SK-N-SH (cell line): Measurements from ENCODE around the gene TRPM3.

Experiments used
- CTCF ChIP-seq: fragments of 200-600 bp; sonication (generic); IDR thresholded peaks from 2 replicates; pipeline ENCODE4 v1.6.1; 2017; ENCODE audit warnings: antibody characterized with exemption, mild to moderate bottlenecking, moderate library complexity
- EP300 ChIP-seq, 2 experiments: IDR thresholded peaks; 2 replicates each; pipeline versions ENCODE4 v1.4.0 to v1.6.1; 2012; ENCODE audit warnings: borderline replicate concordance in 1 of 2, low read depth in 1 of 2, low read length in 1 of 2
- FOXJ3 ChIP-seq: sonication (generic); formaldehyde crosslinking; IDR thresholded peaks from 2 replicates; pipeline ENCODE4 v1.5.1; 2020; ENCODE audit warnings: mild to moderate bottlenecking, missing genetic modification reagents
- JUND ChIP-seq: IDR thresholded peaks from 2 replicates; pipeline ENCODE4 v1.4.0; 2012
- RAD21 ChIP-seq: IDR thresholded peaks from 2 replicates; pipeline ENCODE4 v1.6.1; 2012; ENCODE audit warnings: mild to moderate bottlenecking, low read length
- REST ChIP-seq: IDR thresholded peaks from 2 replicates; pipeline ENCODE4 v1.6.1; 2012; ENCODE audit warnings: mild to moderate bottlenecking, low read depth, low read length, moderate library complexity
- RFX5 ChIP-seq: IDR thresholded peaks from 2 replicates; pipeline ENCODE4 v1.6.1; 2012; ENCODE audit warnings: mild to moderate bottlenecking, improper control_type of control experiment, low read length
- TAF1 ChIP-seq: IDR thresholded peaks from 2 replicates; pipeline ENCODE4 v1.6.1; 2012; ENCODE audit warnings: low read depth, mild to moderate bottlenecking, low read length, moderate library complexity, borderline replicate concordance

GRCh38 chr9:70675868-70676370 lies 445.5 kb downstream of the TRPM3 start:
- TF ChIP-seq EP300 (IDR thresholded peaks at IDR 0.05; ENCODE audit: borderline replicate concordance in 1 of 2, low read depth in 1 of 2, low read length in 1 of 2) (no peak), CTCF (no peak), RAD21 (no peak), RFX5 (no peak), JUND (no peak), TAF1 (no peak), FOXJ3 (CRISPR knock-in tag) (no peak), REST (no peak)
